B cell (primary cell): Measurements from ENCODE around the gene GGT7. TPM values are rescaled to one million over a fixed set of nuclear protein-coding genes. Genes with fewer than 3 reads are reported as not detected.

ENCODE experiments used
- polyA plus RNA-seq: library from polyadenylated mRNA; depleted of rRNA; stranded (reverse); fragments of >200 nt; gene quantifications from 2 replicates; pipeline ENCODE4 v1.2.3, GENCODE V29; 2012
- total RNA-seq, 2 donors: library from RNA; stranded (reverse); fragments of 120-200 nt in 1 of 2; gene quantifications; 1 replicate in 1 of 2; 2 replicates in 1 of 2; pipeline versions ENCODE4 v1.2.3 to v1.2.4, GENCODE V29; 2013 to 2022

The GGT7 gene
- total and polyA plus RNA-seq, 2 donors (not counting 1 experiment from before 2014, with no cell fraction given): 28.6 to 31.9 TPM

Other genes starting within 250 kb of the GGT7 start
- 15.4 and 19.3 TPM in 2 replicates for gene PIGU, start 195.8 kb downstream of the GGT7 start, total RNA-seq
- 9.5 and 12.0 TPM in 2 replicates for gene PIGU, start 195.8 kb downstream of the GGT7 start, polyA plus RNA-seq
- gene TP53INP2, start 168.5 kb downstream of the GGT7 start, total RNA-seq: 7.7 and 8.1 TPM in 2 replicates
- 14.7 and 39.6 TPM in 2 replicates for gene TP53INP2, start 168.5 kb downstream of the GGT7 start, polyA plus RNA-seq
- 31.0 and 31.9 TPM in 2 replicates for gene NCOA6, start 47.2 kb downstream of the GGT7 start, total RNA-seq
- 14.7 and 16.0 TPM in 2 replicates for gene NCOA6, start 47.2 kb downstream of the GGT7 start, polyA plus RNA-seq
- gene ACSS2, start 3.8 kb upstream of the GGT7 start, total RNA-seq: 14.7 and 22.1 TPM in 2 replicates
- gene ACSS2, start 3.8 kb upstream of the GGT7 start, polyA plus RNA-seq: 10.5 and 11.6 TPM in 2 replicates
- gene GSS, start 83.0 kb upstream of the GGT7 start, total RNA-seq: 22.0 and 22.5 TPM in 2 replicates
- gene GSS, start 83.0 kb upstream of the GGT7 start, polyA plus RNA-seq: 28.6 and 29.7 TPM in 2 replicates
- gene MYH7B, start 83.0 kb upstream of the GGT7 start, total RNA-seq: 0.66 and 0.79 TPM in 2 replicates
- 1.2 and 1.4 TPM in 2 replicates for gene MYH7B, start 83.0 kb upstream of the GGT7 start, polyA plus RNA-seq
- 73.2 and 73.9 TPM in 2 replicates for gene TRPC4AP, start 220.0 kb upstream of the GGT7 start, total RNA-seq
- gene TRPC4AP, start 220.0 kb upstream of the GGT7 start, polyA plus RNA-seq: 62.5 and 69.5 TPM in 2 replicates